Activated T-helper 17 cell treated with anti-CD3 and anti-CD28 coated beads, Interleukin-2, amount 50 U/mL, for 72 hours (primary cell): ENCODE measurements around the gene CHST7. TPM values are rescaled to one million over a fixed set of nuclear protein-coding genes. Genes with fewer than 3 reads are reported as not detected.

Experiments used
- ATAC-seq: fragments of 150-1000 bp; cut with Tn5 transposase; replicated peaks from 2 replicates; pipeline ENCODE4 v1.10.0; 2021; ENCODE audit warnings: mild to moderate bottlenecking, moderate library complexity
- H3K27ac Mint-ChIP-seq: one replicate; pipeline ENCODE4 v1.8.0; 2022; ENCODE audit warnings: mixed read lengths
- H3K27me3 Mint-ChIP-seq: one replicate; pipeline ENCODE4 v1.8.0; 2022; ENCODE audit warnings: mixed read lengths
- H3K36me3 Mint-ChIP-seq: one replicate; pipeline ENCODE4 v1.8.0; 2022; ENCODE audit warnings: low read depth, mild to moderate bottlenecking, mixed read lengths
- H3K4me1 Mint-ChIP-seq: one replicate; pipeline ENCODE4 v1.8.0; 2022; ENCODE audit warnings: mixed read lengths
- H3K4me3 Mint-ChIP-seq: one replicate; pipeline ENCODE4 v1.8.0; 2022; ENCODE audit warnings: mild to moderate bottlenecking, mixed read lengths
- H3K9me3 Mint-ChIP-seq: one replicate; pipeline ENCODE4 v1.8.0; 2022; ENCODE audit warnings: mixed read lengths
- total RNA-seq, 2 donors: library from RNA; stranded (reverse); gene quantifications; one replicate each; pipeline ENCODE4 v1.2.3, GENCODE V29; 2022

Gene CHST7
- total RNA-seq, 2 donors from 2014 or later = 2.4 to 2.9 TPM

- peaks cover 9% of the 10 kb centered on the region for H3K4me1 Mint-ChIP-seq
- peak overlapping the region; percentile 59 for H3K4me3 Mint-ChIP-seq
- peaks cover 2% of the 10 kb centered on the region for H3K36me3 Mint-ChIP-seq
- H3K9me3 Mint-ChIP-seq = no peaks in the 10 kb centered on the region
- no peaks in the 10 kb centered on the region for H3K27me3 Mint-ChIP-seq
- ATAC-seq = peak; percentile 71
- no peak overlapping the region for H3K27ac Mint-ChIP-seq
Measured at GRCh38 chrX:46611658-46612362, 38.2 kb downstream of the CHST7 start.

- Mint-ChIP-seq H3K4me1 (peaks cover 7% of the 10 kb centered on the region), H3K27ac (peak overlapping the region; percentile 26), H3K36me3 (peaks cover 10% of the 10 kb centered on the region)
Measured at GRCh38 chrX:46617906-46618305, 44.3 kb downstream of the CHST7 start.

GRCh38 chrX:46618947-46619346, 45.4 kb downstream of the CHST7 start:
- ATAC-seq = no peak
- Mint-ChIP-seq H3K27ac (no peak overlapping the region), H3K36me3 (peaks cover 10% of the 10 kb centered on the region), H3K9me3 (no peaks in the 10 kb centered on the region), H3K4me3 (no peak overlapping the region), H3K27me3 (no peaks in the 10 kb centered on the region), H3K4me1 (peaks cover 7% of the 10 kb centered on the region)

More at GRCh38 chrX:46617906-46618305, 44.3 kb downstream of the CHST7 start:
- no peaks in the 10 kb centered on the region for H3K27me3 Mint-ChIP-seq
- H3K4me3 Mint-ChIP-seq = peak overlapping the region; percentile 17
- no peaks in the 10 kb centered on the region for H3K9me3 Mint-ChIP-seq
- ATAC-seq = peak; percentile 72

GRCh38 chrX:46620505-46620904, 46.9 kb downstream of the CHST7 start:
- H3K4me1 Mint-ChIP-seq = peaks cover 7% of the 10 kb centered on the region
- no peak for ATAC-seq

GRCh38 chrX:46621572-46621971, 48.0 kb downstream of the CHST7 start:
- Mint-ChIP-seq H3K4me3 (no peak overlapping the region), H3K27ac (no peak overlapping the region), H3K27me3 (no peaks in the 10 kb centered on the region), H3K4me1 (peaks cover 9% of the 10 kb centered on the region), H3K36me3 (peaks cover 10% of the 10 kb centered on the region), H3K9me3 (no peaks in the 10 kb centered on the region)
- ATAC-seq = no peak

More at GRCh38 chrX:46620505-46620904, 46.9 kb downstream of the CHST7 start:
- no peak overlapping the region for H3K27ac Mint-ChIP-seq
- H3K9me3 Mint-ChIP-seq = no peaks in the 10 kb centered on the region
- peaks cover 10% of the 10 kb centered on the region for H3K36me3 Mint-ChIP-seq
- no peak overlapping the region for H3K4me3 Mint-ChIP-seq
- H3K27me3 Mint-ChIP-seq = no peaks in the 10 kb centered on the region

GRCh38 chrX:46624090-46624786, 50.7 kb downstream of the CHST7 start:
- peaks cover 11% of the 10 kb centered on the region for H3K4me1 Mint-ChIP-seq
- no peaks in the 10 kb centered on the region for H3K9me3 Mint-ChIP-seq
- H3K36me3 Mint-ChIP-seq = no peaks in the 10 kb centered on the region
- ATAC-seq = no peak
- H3K4me3 Mint-ChIP-seq = no peak overlapping the region
- H3K27me3 Mint-ChIP-seq = no peaks in the 10 kb centered on the region
- no peak overlapping the region for H3K27ac Mint-ChIP-seq

GRCh38 chrX:46626566-46626965, 53.0 kb downstream of the CHST7 start:
- peak; percentile 64 for ATAC-seq
- Mint-ChIP-seq H3K27me3 (no peaks in the 10 kb centered on the region), H3K4me1 (peaks cover 15% of the 10 kb centered on the region), H3K27ac (peak overlapping the region; percentile 76), H3K36me3 (no peaks in the 10 kb centered on the region), H3K9me3 (no peaks in the 10 kb centered on the region), H3K4me3 (peak overlapping the region; percentile 68)

GRCh38 chrX:46627062-46627461, 53.5 kb downstream of the CHST7 start:
- Mint-ChIP-seq H3K27ac (peak overlapping the region; percentile 76), H3K27me3 (no peaks in the 10 kb centered on the region), H3K4me3 (peak overlapping the region; percentile 68), H3K4me1 (peaks cover 15% of the 10 kb centered on the region), H3K36me3 (no peaks in the 10 kb centered on the region), H3K9me3 (no peaks in the 10 kb centered on the region)
- ATAC-seq = no peak

- peak overlapping the region; percentile 87 for H3K27ac Mint-ChIP-seq
- H3K4me1 Mint-ChIP-seq = peaks cover 15% of the 10 kb centered on the region
- H3K27me3 Mint-ChIP-seq = no peaks in the 10 kb centered on the region
- no peak for ATAC-seq
- no peaks in the 10 kb centered on the region for H3K36me3 Mint-ChIP-seq
- peak overlapping the region; percentile 68 for H3K4me3 Mint-ChIP-seq
- H3K9me3 Mint-ChIP-seq = no peaks in the 10 kb centered on the region
Measured at GRCh38 chrX:46627711-46628419, 54.3 kb downstream of the CHST7 start.

- Mint-ChIP-seq H3K4me1 (peaks cover 15% of the 10 kb centered on the region), H3K27ac (peak overlapping the region; percentile 87), H3K9me3 (no peaks in the 10 kb centered on the region), H3K36me3 (no peaks in the 10 kb centered on the region), H3K4me3 (peak overlapping the region; percentile 68), H3K27me3 (no peaks in the 10 kb centered on the region)
- peak; percentile 89 for ATAC-seq
Measured at GRCh38 chrX:46628460-46629371, 55.2 kb downstream of the CHST7 start.

GRCh38 chrX:46630141-46630540, 56.6 kb downstream of the CHST7 start:
- Mint-ChIP-seq H3K4me3 (no peak overlapping the region), H3K9me3 (no peaks in the 10 kb centered on the region), H3K36me3 (peaks cover 8% of the 10 kb centered on the region), H3K27me3 (no peaks in the 10 kb centered on the region), H3K27ac (no peak overlapping the region), H3K4me1 (peaks cover 23% of the 10 kb centered on the region)
- no peak for ATAC-seq

- no peaks in the 10 kb centered on the region for H3K9me3 Mint-ChIP-seq
- H3K27ac Mint-ChIP-seq = peak overlapping the region; percentile 92
- H3K36me3 Mint-ChIP-seq = peaks cover 11% of the 10 kb centered on the region
- H3K27me3 Mint-ChIP-seq = no peaks in the 10 kb centered on the region
- peak; percentile 63 for ATAC-seq
- H3K4me1 Mint-ChIP-seq = peaks cover 15% of the 10 kb centered on the region
- peak overlapping the region; percentile 72 for H3K4me3 Mint-ChIP-seq
Measured at GRCh38 chrX:46634577-46634976, 61.0 kb downstream of the CHST7 start.

- Mint-ChIP-seq H3K27ac (peak overlapping the region; percentile 92), H3K27me3 (no peaks in the 10 kb centered on the region), H3K9me3 (no peaks in the 10 kb centered on the region), H3K4me1 (peaks cover 12% of the 10 kb centered on the region), H3K4me3 (peak overlapping the region; percentile 72), H3K36me3 (peaks cover 11% of the 10 kb centered on the region)
- peak; percentile 66 for ATAC-seq
Measured at GRCh38 chrX:46635186-46635585, 61.6 kb downstream of the CHST7 start.

- peaks cover 12% of the 10 kb centered on the region for H3K4me1 Mint-ChIP-seq
- H3K27me3 Mint-ChIP-seq = no peaks in the 10 kb centered on the region
- ATAC-seq = peak; percentile 30
- peaks cover 11% of the 10 kb centered on the region for H3K36me3 Mint-ChIP-seq
- H3K4me3 Mint-ChIP-seq = no peak overlapping the region
- H3K9me3 Mint-ChIP-seq = no peaks in the 10 kb centered on the region
- H3K27ac Mint-ChIP-seq = no peak overlapping the region
Measured at GRCh38 chrX:46636223-46636622, 62.7 kb downstream of the CHST7 start.
